Measurements from ENCODE around the gene SF3B3. TPM values are rescaled to one million over a fixed set of nuclear protein-coding genes. Genes with fewer than 3 reads are reported as not detected.

The SF3B3 gene
- total RNA-seq, 3 donors from 2014 or later, result 80.2 to 147 (median 133) TPM

GRCh38 chr16:70575376-70575775 is 51.8 kb downstream of the SF3B3 start:
- intact Hi-C loops (cut with DNase I; ENCODE audit: low total_unique reads), result no loop called here
- peak in 1 of 2 donors; percentile 25 for DNase-seq (ENCODE audit: low spot score in 2 of 2)
- Histone ChIP-seq H3K9me3 (no peaks in the 10 kb centered on the region), H3K36me3 (peaks cover 10% of the 10 kb centered on the region), H3K27ac (peak overlapping the region; percentile 61 to 87), H3K4me1 (peaks cover 11 to 25% of the 10 kb centered on the region in 2 donors), H3K4me3 (no peak overlapping the region), H3K27me3 (no peaks in the 10 kb centered on the region)
- TF ChIP-seq POLR2A (IDR thresholded peaks at IDR 0.05), result no peak

DNA sequence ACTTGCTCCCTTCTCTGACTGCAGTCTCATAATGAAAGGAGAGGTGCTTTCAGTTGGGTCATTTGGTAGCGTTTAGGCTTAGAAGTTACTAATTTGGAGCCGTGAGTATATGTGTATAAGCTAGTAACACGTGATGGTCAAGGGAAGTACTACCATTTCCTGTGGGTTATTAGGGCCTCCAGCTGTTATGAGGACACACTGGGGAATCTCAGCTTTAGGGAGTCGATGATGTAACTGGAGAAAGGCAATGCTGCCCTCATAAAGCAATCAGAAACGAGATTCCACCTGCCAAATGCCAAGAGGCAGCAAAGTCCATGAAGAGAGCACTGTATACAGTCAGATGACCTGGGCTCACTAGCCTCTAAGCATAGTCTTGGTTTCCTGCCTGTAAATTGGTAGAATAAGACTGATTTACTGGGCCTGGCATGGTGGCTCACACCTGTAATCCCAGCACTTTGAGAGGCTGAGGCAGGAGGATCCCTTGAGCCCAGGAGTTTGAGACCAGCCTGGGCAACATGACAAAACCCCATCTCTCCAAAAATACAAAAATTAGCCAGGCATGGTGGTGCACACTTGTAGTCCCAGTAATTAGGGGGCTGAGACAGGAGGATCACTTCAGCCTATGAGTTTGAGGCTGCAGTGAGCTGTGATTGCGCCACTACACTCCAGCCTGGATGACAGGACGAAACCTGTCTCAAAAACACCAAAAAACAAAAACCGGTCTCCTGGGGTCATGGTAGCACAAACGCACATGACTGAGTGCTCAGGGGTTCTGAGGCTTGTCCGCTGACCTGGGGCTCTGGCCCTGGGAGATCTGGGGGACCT is 53.0 kb downstream of the SF3B3 start:
- DNase-seq (ENCODE audit: low spot score in 2 of 2), result no peak
- intact Hi-C loops (cut with DNase I; ENCODE audit: low total_unique reads), result no loop called here
- peak overlapping the region; percentile 87 to 91 for H3K27ac ChIP-seq
- no peaks in the 10 kb centered on the region for H3K9me3 ChIP-seq
- TF ChIP-seq POLR2AphosphoS5 (IDR thresholded peaks at IDR 0.05) (no peak), POLR2A (IDR thresholded peaks at IDR 0.05) (no peak)
- TF ChIP-seq, protein P1, sequence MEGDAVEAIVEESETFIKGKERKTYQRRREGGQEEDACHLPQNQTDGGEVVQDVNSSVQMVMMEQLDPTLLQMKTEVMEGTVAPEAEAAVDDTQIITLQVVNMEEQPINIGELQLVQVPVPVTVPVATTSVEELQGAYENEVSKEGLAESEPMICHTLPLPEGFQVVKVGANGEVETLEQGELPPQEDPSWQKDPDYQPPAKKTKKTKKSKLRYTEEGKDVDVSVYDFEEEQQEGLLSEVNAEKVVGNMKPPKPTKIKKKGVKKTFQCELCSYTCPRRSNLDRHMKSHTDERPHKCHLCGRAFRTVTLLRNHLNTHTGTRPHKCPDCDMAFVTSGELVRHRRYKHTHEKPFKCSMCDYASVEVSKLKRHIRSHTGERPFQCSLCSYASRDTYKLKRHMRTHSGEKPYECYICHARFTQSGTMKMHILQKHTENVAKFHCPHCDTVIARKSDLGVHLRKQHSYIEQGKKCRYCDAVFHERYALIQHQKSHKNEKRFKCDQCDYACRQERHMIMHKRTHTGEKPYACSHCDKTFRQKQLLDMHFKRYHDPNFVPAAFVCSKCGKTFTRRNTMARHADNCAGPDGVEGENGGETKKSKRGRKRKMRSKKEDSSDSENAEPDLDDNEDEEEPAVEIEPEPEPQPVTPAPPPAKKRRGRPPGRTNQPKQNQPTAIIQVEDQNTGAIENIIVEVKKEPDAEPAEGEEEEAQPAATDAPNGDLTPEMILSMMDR (IDR thresholded peaks at IDR 0.05), result no peak
- H3K4me1 ChIP-seq, result peaks cover 11 to 25% of the 10 kb centered on the region in 2 donors
- H3K27me3 ChIP-seq, result no peaks in the 10 kb centered on the region
- no peak overlapping the region for H3K4me3 ChIP-seq
- H3K36me3 ChIP-seq, result peaks cover 8% of the 10 kb centered on the region

DNA sequence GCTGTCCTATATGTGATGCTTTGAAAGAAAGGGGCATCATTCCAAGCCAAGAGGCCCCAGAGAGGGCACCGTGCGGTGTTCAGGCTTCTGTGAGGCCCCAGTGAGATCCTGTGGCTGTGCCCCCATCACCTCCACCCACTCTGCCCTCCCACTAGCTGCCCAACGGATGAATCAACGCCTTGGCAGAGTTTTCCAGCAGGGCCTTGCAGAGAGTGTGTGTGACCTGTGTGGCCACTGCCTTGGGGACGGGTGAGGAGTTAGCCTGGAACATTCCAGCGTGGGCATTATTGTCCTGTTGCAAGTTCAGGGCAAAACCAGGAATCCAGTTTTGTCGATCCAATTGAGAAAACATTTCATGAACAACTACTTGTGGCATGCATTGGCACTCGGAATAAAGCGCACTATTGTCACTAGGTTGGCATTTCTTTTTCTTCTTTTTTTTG is 53.7 kb downstream of the SF3B3 start:
- no peak for TF ChIP-seq POLR2A (IDR thresholded peaks at IDR 0.05)
- TF ChIP-seq, protein P1 (IDR thresholded peaks at IDR 0.05), result no peak
- TF ChIP-seq POLR2AphosphoS5 (IDR thresholded peaks at IDR 0.05), result peak; percentile 32 to 78 (median 70)
- Histone ChIP-seq H3K4me1 (peaks cover 11 to 25% of the 10 kb centered on the region in 2 donors), H3K36me3 (peaks cover 1% of the 10 kb centered on the region), H3K27me3 (no peaks in the 10 kb centered on the region), H3K4me3 (no peak overlapping the region), H3K27ac (peak overlapping the region; percentile 87 to 91), H3K9me3 (no peaks in the 10 kb centered on the region)
- peak; percentile 52 to 94 for DNase-seq (ENCODE audit: low spot score in 2 of 2)
- intact Hi-C loops (cut with DNase I; ENCODE audit: low total_unique reads), result no loop called here

GRCh38 chr16:70578035-70578434 is 54.4 kb downstream of the SF3B3 start:
- H3K9me3 ChIP-seq, result no peaks in the 10 kb centered on the region
- no peak overlapping the region for H3K4me3 ChIP-seq
- no peaks in the 10 kb centered on the region for H3K27me3 ChIP-seq
- H3K4me1 ChIP-seq, result peaks cover 11 to 24% of the 10 kb centered on the region in 2 donors
- peak overlapping the region; percentile 81 to 87 for H3K27ac ChIP-seq
- no peak for DNase-seq (ENCODE audit: low spot score in 2 of 2)
- H3K36me3 ChIP-seq, result no peaks in the 10 kb centered on the region
- TF ChIP-seq POLR2AphosphoS5 (IDR thresholded peaks at IDR 0.05) (no peak), POLR2A (IDR thresholded peaks at IDR 0.05) (no peak)
- TF ChIP-seq, protein P1 (IDR thresholded peaks at IDR 0.05), result no peak
- intact Hi-C loops (cut with DNase I; ENCODE audit: low total_unique reads), result no loop called here

DNA sequence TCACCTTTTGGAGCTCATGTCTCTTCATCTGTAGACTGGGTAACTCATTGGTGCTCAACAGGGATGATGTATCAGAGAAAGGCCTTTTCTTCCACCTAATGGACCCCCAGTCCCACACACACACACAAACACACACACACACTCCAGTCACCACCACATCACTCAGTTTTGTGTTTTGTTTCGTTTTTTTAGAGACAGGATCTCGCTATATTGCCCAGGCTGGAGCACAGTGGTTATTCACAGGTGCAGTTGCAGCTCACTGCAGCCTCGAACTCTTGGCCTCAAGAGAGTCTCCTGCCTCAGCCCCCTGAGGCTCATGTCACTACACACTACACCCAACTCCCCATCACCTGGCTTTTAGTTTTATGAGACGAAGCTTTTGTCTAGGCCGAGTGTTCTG is 55.6 kb downstream of the SF3B3 start:
- H3K36me3 ChIP-seq, result no peaks in the 10 kb centered on the region
- peak overlapping the region; percentile 85 to 87 for H3K27ac ChIP-seq
- no peak for DNase-seq (ENCODE audit: low spot score in 2 of 2)
- intact Hi-C loops (cut with DNase I; ENCODE audit: low total_unique reads), result no loop called here
- peak overlapping the region in 2 of 3 donors; percentile 48 to 63 for H3K4me3 ChIP-seq
- no peaks in the 10 kb centered on the region for H3K27me3 ChIP-seq
- peaks cover 11 to 14% of the 10 kb centered on the region in 2 donors for H3K4me1 ChIP-seq
- H3K9me3 ChIP-seq, result no peaks in the 10 kb centered on the region
- TF ChIP-seq, protein P1 (IDR thresholded peaks at IDR 0.05), result no peak
- no peak for TF ChIP-seq POLR2A (IDR thresholded peaks at IDR 0.05)
- TF ChIP-seq POLR2AphosphoS5 (IDR thresholded peaks at IDR 0.05), result no peak
